ENCODE measurements around the gene DLX6.
"Not testable (repeated sequence)": the region's sequence is repeated elsewhere in the genome, so short reads cannot be mapped to it uniquely, and the experiment has no call there.

The DLX6 gene

GRCh38 chr7:97022491-97023306 is 17.3 kb downstream of the DLX6 start:
- no peak for DNase-seq (ENCODE audit: low read depth, low spot score)

- no peak for DNase-seq (ENCODE audit: low read depth, low spot score)
These were observed 19.1 kb downstream of the DLX6 start, which contains the start of gene DLX5 for GRCh38 chr7:97024209-97025129. TSS of gene DLX5 (minus strand) at chr7:97024831. CDS start at chr7:97024623, 208 bp downstream.

GRCh38 chr7:97025130-97025499 is 19.8 kb downstream of the DLX6 start:
- DNase-seq (ENCODE audit: low read depth, low spot score), result no peak

GRCh38 chr7:97025983-97026714 is 20.8 kb downstream of the DLX6 start:
- no peak for DNase-seq (ENCODE audit: low read depth, low spot score)

- no peak for DNase-seq (ENCODE audit: low read depth, low spot score)
These were observed 21.5 kb downstream of the DLX6 start for GRCh38 chr7:97026715-97027426.

GRCh38 chr7:97027427-97028234 is 22.3 kb downstream of the DLX6 start:
- no peak for DNase-seq (ENCODE audit: low read depth, low spot score)

- DNase-seq (ENCODE audit: low read depth, low spot score), result not testable (repeated sequence)
These were observed 29.0 kb downstream of the DLX6 start for GRCh38 chr7:97034213-97034852.

- no peak for DNase-seq (ENCODE audit: low read depth, low spot score)
These were observed 34.2 kb downstream of the DLX6 start for GRCh38 chr7:97039374-97040065.

GRCh38 chr7:97043281-97043680 is 37.9 kb downstream of the DLX6 start:
- DNase-seq (ENCODE audit: low read depth, low spot score), result no peak

Measured in iPS DF 19.7 (cell line).